ENCODE measurements around the gene TPM1.

The TPM1 gene

GRCh38 chr15:63104727-63105126 lies 62.2 kb downstream of the TPM1 start:
- TF ChIP-seq CTCF (IDR thresholded peaks at IDR 0.05): no peak

GRCh38 chr15:63107895-63108546 lies 65.5 kb downstream of the TPM1 start:
- TF ChIP-seq CTCF (IDR thresholded peaks at IDR 0.05): no peak

- TF ChIP-seq CTCF (IDR thresholded peaks at IDR 0.05): no peak
Observed at GRCh38 chr15:63109498-63109897, 67.0 kb downstream of the TPM1 start.

GRCh38 chr15:63109920-63110319 lies 67.4 kb downstream of the TPM1 start:
- no peak for TF ChIP-seq CTCF (IDR thresholded peaks at IDR 0.05)

GRCh38 chr15:63110428-63111026 lies 68.0 kb downstream of the TPM1 start:
- TF ChIP-seq CTCF (IDR thresholded peaks at IDR 0.05): no peak

- no peak for TF ChIP-seq CTCF (IDR thresholded peaks at IDR 0.05)
Observed at GRCh38 chr15:63111481-63111880, 68.9 kb downstream of the TPM1 start.

GRCh38 chr15:63112871-63113270 lies 70.3 kb downstream of the TPM1 start:
- no peak for TF ChIP-seq CTCF (IDR thresholded peaks at IDR 0.05)

Data from LNCAP (cell line).